ENCODE data around the gene RBBP6. TPM values are rescaled to one million over a fixed set of nuclear protein-coding genes. Genes with fewer than 3 reads are reported as not detected.
"Not testable (repeated sequence)": the region's sequence is repeated elsewhere in the genome, so short reads cannot be mapped to it uniquely, and the experiment has no call there.

RBBP6 gene
- total RNA-seq, 1 experiment from 2014 or later: 76.6 TPM

- CTCF ChIA-PET: interaction anchor here (0.6 kb wide), 1 partner anchor 23 kb away, joined by 4 read pairs; no protein-coding TSS in a partner anchor
These were observed 73.3 kb downstream of the RBBP6 start for GRCh38 chr16:24612656-24613055.

GRCh38 chr16:24613267-24613666 is 73.9 kb downstream of the RBBP6 start:
- H3F3A ChIP-seq (ENCODE audit: insufficient read depth, low read depth); H2AFZ ChIP-seq; H3K9me2 ChIP-seq (ENCODE audit: insufficient read depth); H3K4me2 ChIP-seq; H3K36me3 ChIP-seq (ENCODE audit: low read depth); H3K79me2 ChIP-seq (ENCODE audit: low read depth); H3K4me3 ChIP-seq; H4K20me1 ChIP-seq (ENCODE audit: insufficient read depth); intact Hi-C loops (cut with micrococcal nuclease; ENCODE audit: unreplicated experiment); CTCF ChIA-PET; H3K27me3 ChIP-seq (ENCODE audit: insufficient read depth, low read depth); BruUV-seq (replicated peaks); DNase-seq; H3K4me1 ChIP-seq (replicated peaks; ENCODE audit: insufficient read depth); H3K9me3 ChIP-seq (ENCODE audit: insufficient read depth, low read depth); H3K27ac ChIP-seq: not testable (repeated sequence)
- POLR2A ChIA-PET (ENCODE audit: unreplicated experiment): interaction anchor here (0.6 kb wide), 1 partner anchor 86 kb away, joined by 3 read pairs; no protein-coding TSS in a partner anchor

More at GRCh38 chr16:24612656-24613055, 73.3 kb downstream of the RBBP6 start:
- Histone ChIP-seq H3K27ac (no peak overlapping the region), H2AFZ (no peak overlapping the region), H4K20me1 (ENCODE audit: insufficient read depth) (no peaks in the 10 kb centered on the region), H3K9me3 (ENCODE audit: insufficient read depth, low read depth) (no peaks in the 10 kb centered on the region), H3K36me3 (ENCODE audit: low read depth) (no peaks in the 10 kb centered on the region), H3K9me2 (ENCODE audit: insufficient read depth) (no peaks in the 10 kb centered on the region), H3K79me2 (ENCODE audit: low read depth) (no peaks in the 10 kb centered on the region), H3K4me2 (no peak overlapping the region), H3F3A (ENCODE audit: insufficient read depth, low read depth) (no peaks in the 10 kb centered on the region), H3K27me3 (ENCODE audit: insufficient read depth, low read depth) (0 out of 2 replicates have a peak, but pooled peaks cover 5% of the 10 kb centered on the region), H3K4me3 (no peak overlapping the region), H3K4me1 (replicated peaks; ENCODE audit: insufficient read depth) (no peaks in the 10 kb centered on the region)
- BruUV-seq (replicated peaks): no TSS peak
- POLR2A ChIA-PET (ENCODE audit: unreplicated experiment): no interaction called here
- DNase-seq: no peak
- TF ChIP-seq EZH2 (IDR thresholded peaks at IDR 0.05; ENCODE audit: low read depth) (no peak), CTCF (conservative IDR thresholded peaks at IDR 0.05) (no peak)
- intact Hi-C loops (cut with micrococcal nuclease; ENCODE audit: unreplicated experiment): no loop called here

- H3K4me2 ChIP-seq: no peak overlapping the region
- H4K20me1 ChIP-seq (ENCODE audit: insufficient read depth): no peaks in the 10 kb centered on the region
- H3K27me3 ChIP-seq (ENCODE audit: insufficient read depth, low read depth): no peaks in the 10 kb centered on the region
- intact Hi-C loops (cut with micrococcal nuclease; ENCODE audit: unreplicated experiment): no loop called here
- H3K4me1 ChIP-seq (replicated peaks; ENCODE audit: insufficient read depth): no peaks in the 10 kb centered on the region
- no peaks in the 10 kb centered on the region for H3K9me3 ChIP-seq (ENCODE audit: insufficient read depth, low read depth)
- no peak overlapping the region for H2AFZ ChIP-seq
- BruUV-seq (replicated peaks): no TSS peak
- no peaks in the 10 kb centered on the region for H3K9me2 ChIP-seq (ENCODE audit: insufficient read depth)
- H3K4me3 ChIP-seq: no peak overlapping the region
- 0 out of 2 replicates have a peak, but pooled peaks cover 4% of the 10 kb centered on the region for H3F3A ChIP-seq (ENCODE audit: insufficient read depth, low read depth)
- no peaks in the 10 kb centered on the region for H3K36me3 ChIP-seq (ENCODE audit: low read depth)
- TF ChIP-seq EZH2 (IDR thresholded peaks at IDR 0.05; ENCODE audit: low read depth) (no peak), CTCF (conservative IDR thresholded peaks at IDR 0.05) (no peak)
- no peak overlapping the region for H3K27ac ChIP-seq
- POLR2A ChIA-PET (ENCODE audit: unreplicated experiment): no interaction called here
- DNase-seq: no peak
- H3K79me2 ChIP-seq (ENCODE audit: low read depth): no peaks in the 10 kb centered on the region
- CTCF ChIA-PET: no interaction called here
These were observed 78.1 kb downstream of the RBBP6 start for GRCh38 chr16:24617502-24617901.

Other genes starting within 250 kb of the RBBP6 start
- 66.8 and 84.8 TPM in 2 replicates for gene TNRC6A, start 190.1 kb downstream of the RBBP6 start, total RNA-seq (2021)

Data from PC-9 (cell line).